Pancreas (tissue), 10 donors: Measurements from ENCODE around the gene KNDC1. TPM values are rescaled to one million over a fixed set of nuclear protein-coding genes. Genes with fewer than 3 reads are reported as not detected.

ENCODE experiments used
- ATAC-seq, 4 donors: fragments of 200-7000 bp; cut with Tn5 transposase; one replicate each; pipeline versions ENCODE4 v1.8.0 to v1.9.1; 2020; ENCODE audit warnings: mild to moderate bottlenecking in 4 of 4, moderate library complexity in 4 of 4
- DNase-seq, 6 donors: peaks; one replicate each; pipeline ENCODE4 v3.0.0-alpha.2; 2020
- FAIRE-seq: peaks from 2 replicates; lab custom pipeline; 2012; peaks lifted over from hg19 to GRCh38; lab: Jason Lieb, UNC
- H3K27ac ChIP-seq, 4 donors: fragments of 200-600 bp; sonication (generic); 1 replicate in 3 of 4; 2 replicates in 1 of 4; pipeline versions ENCODE4 v1.5.0 to v1.8.0; 2020
- H3K27me3 ChIP-seq, 4 donors: fragments of 200-600 bp; one replicate each; pipeline ENCODE4 v1.8.0; 2021
- H3K36me3 ChIP-seq, 3 donors: fragments of 200-600 bp; sonication (generic) in 1 of 3; one replicate each; pipeline versions ENCODE4 v1.5.0 to v1.8.0; 2020 to 2021
- H3K4me1 ChIP-seq, 3 donors: fragments of 200-600 bp; one replicate each; pipeline ENCODE4 v1.8.0; 2021
- H3K4me3 ChIP-seq, 4 donors: fragments of 200-600 bp; sonication (generic) in 2 of 4; one replicate each; pipeline versions ENCODE4 v1.5.0 to v1.8.0; 2020 to 2021
- H3K9me3 ChIP-seq, 4 donors: fragments of 200-600 bp; one replicate each; pipeline ENCODE4 v1.8.0; 2021
- CTCF ChIP-seq, 4 donors: fragments of 200-600 bp; sonication (generic) in 3 of 4; IDR thresholded peaks; one replicate each; pipeline versions ENCODE4 v1.5.0 to v1.8.0; 2021; ENCODE audit warnings: antibody characterized with exemption in 4 of 4
- WGBS, 2 donors: extraction: QIAGEN DNeasy Blood & Tissue Kit; methylation state at CpG; one replicate each; pipeline ENCODE4 v1.1.7; 2013; 5-methylcytosine and 5-hydroxymethylcytosine counted together
- intact Hi-C, 3 donors: fragments of 100-400 bp; cut with DNase I; formaldehyde crosslinking; loops; one replicate each; pipeline versions ENCODE4 v1.11.1 to v1.14.2; 2022
- polyA plus RNA-seq, 2 donors: library from polyadenylated mRNA; stranded (reverse); fragments of 200-250 nt; gene quantifications; one replicate each; pipeline ENCODE4 v1.2.3, GENCODE V29; 2013
- total RNA-seq, 6 donors: library from RNA; stranded (reverse); fragmentation: NEBNext Ultra II Directional in 4 of 6; extraction: Animal tissue kit (Norgen Biotek cat#: 25700) in 4 of 6; gene quantifications; one replicate each; pipeline versions ENCODE4 v1.2.1 to v1.2.4, GENCODE V29; 2021 to 2023
- donor health status: healthy with polysubstance abuse.
- donor health status: DM: no; HTN: no; CAD: no; lungs with moderate emphysema.
- donor health status: DM: no; HTN: no; CAD: no.
- donor health status: control.
- donor health status: control.
- donor health status: Bipolar disorder and iron deficiency.
- donor health status: DM: yes; HTN: yes; CAD: no.
- donor health status: DM: no; HTN: no; CAD: no.
- donor health status: DM: no; HTN: no; CAD: no.
- donor health status: DM: yes; HTN: yes; CAD: no.

KNDC1 gene
- total and polyA plus RNA-seq, 8 donors: 0.14 to 3.1 (median 0.74) TPM

GRCh38 chr10:133229265-133230043 lies 69.4 kb downstream of the KNDC1 start:
- FAIRE-seq (no peak), DNase-seq (no peak), ATAC-seq (no peak)
- no peak overlapping the region for H3K4me3 ChIP-seq
- no peaks in the 10 kb centered on the region for H3K36me3 ChIP-seq
- 4% methylated on average over 50 to 58 of the region's 58 CpGs for WGBS, 2 donors
- peaks cover 0 to 25% (median 5%) of the 10 kb centered on the region in 4 donors for H3K27me3 ChIP-seq
- TF ChIP-seq CTCF (IDR thresholded peaks at IDR 0.05): no peak
- intact Hi-C loops: no loop called here
- no peaks in the 10 kb centered on the region for H3K4me1 ChIP-seq
- H3K27ac ChIP-seq: no peak overlapping the region
- H3K9me3 ChIP-seq: no peaks in the 10 kb centered on the region

- DNase-seq (no peak), ATAC-seq (no peak), FAIRE-seq (no peak)
- H3K4me1 ChIP-seq: no peaks in the 10 kb centered on the region
- no peak for TF ChIP-seq CTCF (IDR thresholded peaks at IDR 0.05)
- H3K9me3 ChIP-seq: no peaks in the 10 kb centered on the region
- H3K27ac ChIP-seq: no peak within 1 kb of the TSS
- peak within 1 kb of the TSS in 1 of 4 donors; percentile 18 for H3K4me3 ChIP-seq
- H3K36me3 ChIP-seq: no peaks in the 10 kb centered on the region
- H3K27me3 ChIP-seq: peaks cover 0 to 25% (median 5%) of the 10 kb centered on the region in 4 donors
- intact Hi-C loops: no loop called here
- WGBS, 2 donors: 2% methylated on average over 35 to 48 of the region's 49 CpGs
These were observed 70.0 kb downstream of the KNDC1 start, which contains the start of gene UTF1 for GRCh38 chr10:133230044-133230361. Gene UTF1, plus strand, starts transcription at chr10:133230217. Its CDS starts 72 bp downstream, at chr10:133230289.

GRCh38 chr10:133230387-133231195 lies 70.6 kb downstream of the KNDC1 start:
- intact Hi-C loops: no loop called here
- no peaks in the 10 kb centered on the region for H3K9me3 ChIP-seq
- no peak for ATAC-seq
- 3% methylated on average over 67 to 122 of the region's 122 CpGs for WGBS, 2 donors
- H3K27me3 ChIP-seq: peaks cover 0 to 25% (median 5%) of the 10 kb centered on the region in 4 donors
- no peaks in the 10 kb centered on the region for H3K36me3 ChIP-seq
- no peak overlapping the region for H3K27ac ChIP-seq
- no peak for DNase-seq
- peak overlapping the region in 1 of 4 donors; percentile 18 for H3K4me3 ChIP-seq
- TF ChIP-seq CTCF (IDR thresholded peaks at IDR 0.05): no peak
- H3K4me1 ChIP-seq: no peaks in the 10 kb centered on the region
- no peak for FAIRE-seq

- intact Hi-C loops: no loop called here
- ATAC-seq (no peak), DNase-seq (no peak), FAIRE-seq (no peak)
- Histone ChIP-seq H3K4me1 (peaks cover 0 to 2% (median 0%) of the 10 kb centered on the region in 3 donors), H3K9me3 (no peaks in the 10 kb centered on the region), H3K36me3 (no peaks in the 10 kb centered on the region), H3K27me3 (peaks cover 0 to 25% (median 5%) of the 10 kb centered on the region in 4 donors), H3K4me3 (no peak overlapping the region), H3K27ac (no peak overlapping the region)
- no peak for TF ChIP-seq CTCF (IDR thresholded peaks at IDR 0.05)
- WGBS, 2 donors: 8 to 23% methylated on average over 32 to 44 of the region's 44 CpGs
These were observed 71.4 kb downstream of the KNDC1 start for GRCh38 chr10:133231244-133231945.
